D721Med (cell line): ENCODE data around the gene NHSL1.
"Not testable (repeated sequence)": the region's sequence is repeated elsewhere in the genome, so short reads cannot be mapped to it uniquely, and the experiment has no call there.

Experiments used
- DNase-seq: peaks from one replicate; pipeline ENCODE4 v3.0.0; 2011; ENCODE audit warnings: low spot score; ENCODE audit not compliant: insufficient read length
- FAIRE-seq: peaks from 2 replicates; lab custom pipeline; 2011; peaks lifted over from hg19 to GRCh38; lab: Jason Lieb, UNC
- TF ChIP-seq, protein P1 (sequence below): IDR thresholded peaks from 2 replicates; pipeline ENCODE4 v1.5.1; 2012; ENCODE audit warnings: mild to moderate bottlenecking, control low read depth; ENCODE audit not compliant: insufficient read depth; ENCODE audit errors: missing control alignments

NHSL1 gene

DNA sequence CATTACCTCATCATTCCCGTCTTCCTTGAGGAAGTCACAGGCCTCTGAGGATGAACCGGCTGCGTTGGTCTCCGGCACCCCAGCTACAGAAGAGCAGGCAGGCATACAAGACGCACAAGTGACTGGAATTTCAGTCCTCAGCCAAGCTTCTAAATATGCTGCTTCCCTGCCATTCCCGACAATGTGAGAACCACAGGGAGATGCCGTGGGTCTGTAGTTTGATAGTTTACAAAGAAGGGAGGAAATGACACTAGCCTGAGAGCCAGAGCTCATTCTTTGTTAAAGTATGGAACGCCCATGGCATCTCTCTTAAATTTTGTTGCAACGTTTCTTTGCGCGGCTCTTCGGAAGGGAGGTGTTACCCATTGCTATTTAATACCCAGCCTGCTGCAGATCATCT lies 69.5 kb downstream of the NHSL1 start:
- no peak for DNase-seq
- TF ChIP-seq, protein P1, sequence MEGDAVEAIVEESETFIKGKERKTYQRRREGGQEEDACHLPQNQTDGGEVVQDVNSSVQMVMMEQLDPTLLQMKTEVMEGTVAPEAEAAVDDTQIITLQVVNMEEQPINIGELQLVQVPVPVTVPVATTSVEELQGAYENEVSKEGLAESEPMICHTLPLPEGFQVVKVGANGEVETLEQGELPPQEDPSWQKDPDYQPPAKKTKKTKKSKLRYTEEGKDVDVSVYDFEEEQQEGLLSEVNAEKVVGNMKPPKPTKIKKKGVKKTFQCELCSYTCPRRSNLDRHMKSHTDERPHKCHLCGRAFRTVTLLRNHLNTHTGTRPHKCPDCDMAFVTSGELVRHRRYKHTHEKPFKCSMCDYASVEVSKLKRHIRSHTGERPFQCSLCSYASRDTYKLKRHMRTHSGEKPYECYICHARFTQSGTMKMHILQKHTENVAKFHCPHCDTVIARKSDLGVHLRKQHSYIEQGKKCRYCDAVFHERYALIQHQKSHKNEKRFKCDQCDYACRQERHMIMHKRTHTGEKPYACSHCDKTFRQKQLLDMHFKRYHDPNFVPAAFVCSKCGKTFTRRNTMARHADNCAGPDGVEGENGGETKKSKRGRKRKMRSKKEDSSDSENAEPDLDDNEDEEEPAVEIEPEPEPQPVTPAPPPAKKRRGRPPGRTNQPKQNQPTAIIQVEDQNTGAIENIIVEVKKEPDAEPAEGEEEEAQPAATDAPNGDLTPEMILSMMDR = no peak
- no peak for FAIRE-seq

DNA sequence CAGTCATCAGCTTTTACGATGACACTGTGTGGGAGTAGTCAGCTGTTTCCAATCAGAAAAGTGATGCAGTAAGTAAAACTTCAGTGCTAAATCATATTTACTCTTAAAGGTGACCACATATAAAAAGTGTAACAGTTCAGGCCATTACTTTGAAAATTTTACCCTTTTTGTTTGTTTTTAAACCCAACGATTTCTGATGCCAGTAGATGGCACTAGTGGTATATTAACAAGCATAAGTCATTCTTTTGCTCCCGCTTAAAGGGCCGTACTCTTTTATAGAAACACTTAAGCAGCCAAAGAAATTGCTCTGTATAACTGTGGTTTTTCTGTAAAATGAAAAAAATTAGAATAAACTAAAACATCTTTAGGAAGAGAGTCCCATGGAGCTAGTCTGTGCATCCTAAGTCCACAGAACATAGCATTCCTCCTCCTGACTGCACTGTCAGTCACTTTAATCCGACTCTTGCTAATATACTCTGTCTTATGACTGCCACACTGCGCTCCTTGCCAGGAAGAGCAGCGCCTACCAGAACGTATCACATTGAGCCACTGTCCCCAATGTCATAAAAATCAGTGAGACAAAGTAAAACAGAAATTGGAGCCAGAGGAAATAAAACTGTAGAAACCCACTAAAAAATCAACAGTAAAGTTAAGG lies 70.2 kb downstream of the NHSL1 start:
- peak; percentile 38 for FAIRE-seq
- no peak for DNase-seq
- TF ChIP-seq, protein P1 = peak; percentile 65

DNA sequence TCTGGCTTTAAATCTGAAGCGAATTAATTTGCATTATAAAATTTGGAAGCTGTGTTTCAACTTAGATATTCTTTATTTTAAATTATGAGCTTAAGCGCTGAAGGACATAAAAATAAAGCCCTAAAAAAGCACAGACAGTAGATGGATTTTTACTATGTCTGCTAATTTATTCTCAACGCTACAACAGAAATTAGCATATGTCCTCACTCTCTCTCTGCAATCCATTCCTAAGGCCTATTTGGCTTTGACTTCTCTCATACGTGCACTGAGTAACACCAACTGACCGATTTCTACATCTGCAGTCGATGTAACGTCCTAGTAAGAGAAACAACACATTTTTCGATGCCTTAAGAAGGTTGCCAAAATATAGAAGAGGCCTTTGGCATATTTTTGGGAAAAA lies 71.6 kb downstream of the NHSL1 start:
- DNase-seq (no peak), FAIRE-seq (no peak)
- TF ChIP-seq, protein P1 = no peak

DNA sequence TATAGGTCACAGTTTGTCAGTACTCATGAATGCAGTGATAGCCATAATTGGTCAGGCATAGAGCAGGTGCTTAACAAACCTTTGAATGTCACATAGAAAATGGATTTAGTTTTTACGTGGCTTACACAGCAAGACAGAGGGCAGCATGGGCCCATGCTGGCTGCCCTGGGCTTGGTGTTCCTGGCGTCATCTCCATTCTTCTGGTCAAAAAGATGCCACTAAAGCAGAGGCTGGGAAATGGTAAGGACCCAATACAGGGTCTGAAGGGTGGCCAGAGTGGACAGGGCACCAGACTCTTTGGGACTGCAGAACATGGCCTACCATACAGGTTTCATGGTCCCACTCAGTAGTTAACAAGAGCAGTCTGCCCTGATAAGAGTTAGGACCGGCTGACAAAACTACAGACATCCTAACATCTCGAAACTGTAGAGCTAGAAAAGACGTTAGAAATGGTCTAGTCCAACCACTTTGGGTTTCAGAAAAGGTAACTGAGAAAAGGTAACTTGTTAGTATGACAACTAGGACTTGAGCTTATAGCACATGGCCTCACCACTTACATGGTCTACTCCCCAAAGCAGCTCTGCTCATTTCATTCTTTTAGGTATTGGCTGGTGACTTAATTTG lies 72.7 kb downstream of the NHSL1 start:
- TF ChIP-seq, protein P1 = no peak
- DNase-seq = no peak
- FAIRE-seq = no peak

DNA sequence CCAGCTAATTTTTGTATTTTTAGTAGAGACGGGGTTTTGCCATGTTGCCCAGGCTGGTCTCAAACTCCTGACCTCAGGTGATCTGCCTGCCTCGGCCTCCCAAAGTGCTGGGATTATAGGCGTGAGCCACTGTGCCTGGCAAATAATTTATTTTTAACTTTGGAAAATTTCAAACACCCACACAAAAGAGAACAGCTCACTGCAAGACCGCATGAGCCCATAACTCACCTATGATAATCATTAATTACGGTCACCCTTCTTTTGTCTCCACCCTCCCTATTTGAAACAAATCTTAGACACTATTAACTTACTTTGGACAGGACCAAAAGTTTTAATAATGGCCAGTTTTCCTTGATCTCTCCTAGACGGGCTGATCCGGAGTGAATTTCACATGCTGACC lies 74.0 kb downstream of the NHSL1 start:
- not testable (repeated sequence) for FAIRE-seq, DNase-seq

DNA sequence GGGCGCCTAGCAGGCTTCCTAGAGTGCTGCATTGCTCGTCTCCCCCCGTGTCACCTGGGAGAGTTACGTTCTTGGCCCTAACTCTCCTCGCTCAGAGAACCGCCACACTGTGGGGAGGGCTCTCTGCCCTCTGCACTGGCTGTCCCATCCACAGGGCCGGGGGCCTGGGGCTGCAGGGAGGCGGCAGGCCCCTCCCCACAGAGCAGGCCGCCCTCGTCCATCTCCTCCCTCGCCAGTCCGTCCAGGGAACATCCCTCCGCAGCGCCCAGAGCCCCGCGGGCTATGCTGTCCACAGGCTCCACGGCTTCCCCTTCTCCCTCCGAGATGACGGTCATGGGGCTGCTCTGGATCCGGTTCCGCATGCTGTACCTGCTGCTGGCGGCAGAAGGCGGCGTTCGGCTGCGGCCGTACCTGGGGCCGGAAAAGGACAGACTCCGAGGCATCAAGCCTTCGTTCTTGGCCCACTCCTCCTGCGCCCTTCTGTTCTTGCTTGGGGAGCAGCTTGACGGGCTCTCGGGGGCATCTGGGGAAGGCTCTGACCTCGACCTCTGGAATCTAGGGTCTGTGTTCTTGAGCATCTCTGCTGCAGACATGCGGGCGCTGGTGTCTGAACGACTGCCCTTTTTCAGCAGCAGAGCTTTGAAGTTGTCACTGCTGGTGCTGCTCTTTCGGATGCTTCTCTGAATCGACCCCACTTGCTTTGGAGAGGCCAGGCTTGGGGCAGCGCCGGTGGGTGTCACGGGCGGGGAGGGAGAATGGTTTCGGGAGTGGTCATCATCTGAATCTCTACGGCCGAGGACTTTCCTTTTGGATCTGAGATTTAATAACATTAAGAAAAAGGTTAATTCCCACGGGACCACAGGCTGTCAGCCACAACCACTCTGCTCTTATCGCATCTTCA lies 75.0 kb downstream of the NHSL1 start:
- no peak for FAIRE-seq

DNA sequence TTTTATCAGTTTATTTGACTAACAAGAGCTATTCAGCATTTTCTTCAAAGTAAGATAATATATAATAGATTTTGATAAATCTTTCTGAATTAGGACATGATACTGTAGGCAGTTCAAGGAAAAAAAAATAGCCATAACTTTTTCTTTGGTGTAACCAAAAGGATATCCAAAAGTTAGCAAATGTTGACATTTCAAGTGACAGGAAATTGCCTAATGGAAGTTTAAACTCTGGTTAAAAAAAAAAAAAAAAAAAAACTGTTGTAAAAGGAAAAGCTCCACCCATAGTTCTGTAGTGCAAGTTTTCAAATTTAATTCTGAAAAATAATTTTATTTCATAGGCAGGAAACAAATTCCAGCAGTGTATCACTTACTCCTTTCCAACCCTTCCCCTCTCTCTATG lies 76.4 kb downstream of the NHSL1 start:
- TF ChIP-seq, protein P1 = no peak
- FAIRE-seq (no peak), DNase-seq (no peak)

More for the DNA sequence above, 75.0 kb downstream of the NHSL1 start:
- TF ChIP-seq, protein P1 = no peak
- no peak for DNase-seq
